Ishikawa (cell line): ENCODE data around the gene MAP1LC3A.

Source experiments
- CEBPB ChIP-seq: IDR thresholded peaks from 2 replicates; pipeline ENCODE4 v1.6.1; 2012
- CREB1 ChIP-seq: IDR thresholded peaks from 2 replicates; pipeline ENCODE4 v1.6.1; 2012; ENCODE audit warnings: low read depth
- EGR1 ChIP-seq: IDR thresholded peaks from 2 replicates; pipeline ENCODE4 v1.6.1; 2012
- FOXM1 ChIP-seq: IDR thresholded peaks from 2 replicates; pipeline ENCODE4 v1.6.1; 2012; ENCODE audit warnings: low read depth, borderline replicate concordance
- NFIC ChIP-seq: IDR thresholded peaks from 2 replicates; pipeline ENCODE4 v1.6.1; 2012
- RAD21 ChIP-seq: IDR thresholded peaks from 2 replicates; pipeline ENCODE4 v1.6.1; 2012; ENCODE audit warnings: low read depth
- TAF1 ChIP-seq: IDR thresholded peaks from 2 replicates; pipeline ENCODE4 v1.6.1; 2012; ENCODE audit warnings: low read depth, mild to moderate bottlenecking
- TF ChIP-seq, protein P1 (sequence below): IDR thresholded peaks from 2 replicates; pipeline ENCODE4 v1.6.1; 2012; ENCODE audit warnings: low read depth, mild to moderate bottlenecking
- TF ChIP-seq, protein P2 (sequence below): IDR thresholded peaks from 2 replicates; pipeline ENCODE4 v1.6.1; 2012

DNA sequence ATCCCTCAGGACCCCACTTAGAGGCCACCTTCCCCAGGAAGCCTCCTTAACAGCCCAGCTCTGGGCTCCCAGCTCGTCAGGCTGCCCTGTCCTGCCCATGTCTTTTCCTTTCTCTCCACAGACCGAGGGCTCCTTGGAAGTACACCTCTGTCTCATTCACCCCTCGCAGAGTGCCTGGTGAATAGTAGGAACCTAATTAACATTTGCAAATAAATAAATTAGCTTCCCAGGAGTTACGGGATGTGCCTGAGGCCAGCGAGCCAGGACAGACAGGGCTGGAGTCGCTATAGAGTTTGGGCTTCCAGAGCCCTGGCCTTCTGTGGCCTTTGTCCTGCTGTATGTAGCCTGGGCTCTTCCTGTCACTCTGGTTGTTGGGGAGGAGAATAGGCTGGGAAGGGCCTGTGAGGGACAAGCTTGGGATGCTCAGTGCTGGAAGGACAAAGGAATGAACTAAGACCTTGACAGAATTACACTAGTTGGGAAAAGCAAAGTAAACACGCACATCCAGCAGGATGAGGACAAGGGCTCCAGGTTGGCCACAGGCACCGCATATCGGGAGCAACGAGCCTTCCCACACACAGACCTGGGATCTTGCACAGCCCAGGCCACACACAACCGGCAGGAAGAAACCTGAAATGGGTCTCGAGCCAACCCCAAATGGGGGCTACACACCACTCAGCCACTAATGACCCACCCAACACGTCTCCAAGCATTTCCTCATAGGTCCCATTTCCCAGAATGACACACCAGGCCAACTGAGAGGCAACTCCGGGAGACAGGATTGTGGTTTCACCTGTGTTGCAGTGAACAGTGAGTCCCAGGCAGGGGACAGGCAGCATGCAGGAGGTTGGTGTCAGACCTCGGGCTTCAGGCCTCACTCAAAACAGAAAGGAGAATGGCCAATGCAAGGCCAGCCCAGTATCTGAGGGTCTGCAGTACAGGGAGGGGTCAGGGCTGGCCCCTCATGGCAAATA lies 9.7 kb downstream of the MAP1LC3A start:
- TF ChIP-seq TAF1 = no peak
- TF ChIP-seq CREB1 = no peak
- TF ChIP-seq FOXM1 = no peak
- TF ChIP-seq NFIC = no peak
- no peak for TF ChIP-seq CEBPB
- no peak for TF ChIP-seq RAD21
- no peak for TF ChIP-seq EGR1
- TF ChIP-seq, protein P1, sequence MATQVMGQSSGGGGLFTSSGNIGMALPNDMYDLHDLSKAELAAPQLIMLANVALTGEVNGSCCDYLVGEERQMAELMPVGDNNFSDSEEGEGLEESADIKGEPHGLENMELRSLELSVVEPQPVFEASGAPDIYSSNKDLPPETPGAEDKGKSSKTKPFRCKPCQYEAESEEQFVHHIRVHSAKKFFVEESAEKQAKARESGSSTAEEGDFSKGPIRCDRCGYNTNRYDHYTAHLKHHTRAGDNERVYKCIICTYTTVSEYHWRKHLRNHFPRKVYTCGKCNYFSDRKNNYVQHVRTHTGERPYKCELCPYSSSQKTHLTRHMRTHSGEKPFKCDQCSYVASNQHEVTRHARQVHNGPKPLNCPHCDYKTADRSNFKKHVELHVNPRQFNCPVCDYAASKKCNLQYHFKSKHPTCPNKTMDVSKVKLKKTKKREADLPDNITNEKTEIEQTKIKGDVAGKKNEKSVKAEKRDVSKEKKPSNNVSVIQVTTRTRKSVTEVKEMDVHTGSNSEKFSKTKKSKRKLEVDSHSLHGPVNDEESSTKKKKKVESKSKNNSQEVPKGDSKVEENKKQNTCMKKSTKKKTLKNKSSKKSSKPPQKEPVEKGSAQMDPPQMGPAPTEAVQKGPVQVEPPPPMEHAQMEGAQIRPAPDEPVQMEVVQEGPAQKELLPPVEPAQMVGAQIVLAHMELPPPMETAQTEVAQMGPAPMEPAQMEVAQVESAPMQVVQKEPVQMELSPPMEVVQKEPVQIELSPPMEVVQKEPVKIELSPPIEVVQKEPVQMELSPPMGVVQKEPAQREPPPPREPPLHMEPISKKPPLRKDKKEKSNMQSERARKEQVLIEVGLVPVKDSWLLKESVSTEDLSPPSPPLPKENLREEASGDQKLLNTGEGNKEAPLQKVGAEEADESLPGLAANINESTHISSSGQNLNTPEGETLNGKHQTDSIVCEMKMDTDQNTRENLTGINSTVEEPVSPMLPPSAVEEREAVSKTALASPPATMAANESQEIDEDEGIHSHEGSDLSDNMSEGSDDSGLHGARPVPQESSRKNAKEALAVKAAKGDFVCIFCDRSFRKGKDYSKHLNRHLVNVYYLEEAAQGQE = no peak
- TF ChIP-seq, protein P2, sequence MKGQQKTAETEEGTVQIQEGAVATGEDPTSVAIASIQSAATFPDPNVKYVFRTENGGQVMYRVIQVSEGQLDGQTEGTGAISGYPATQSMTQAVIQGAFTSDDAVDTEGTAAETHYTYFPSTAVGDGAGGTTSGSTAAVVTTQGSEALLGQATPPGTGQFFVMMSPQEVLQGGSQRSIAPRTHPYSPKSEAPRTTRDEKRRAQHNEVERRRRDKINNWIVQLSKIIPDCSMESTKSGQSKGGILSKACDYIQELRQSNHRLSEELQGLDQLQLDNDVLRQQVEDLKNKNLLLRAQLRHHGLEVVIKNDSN = no peak
